Jurkat, Clone E6-1 (cell line): ENCODE results near the gene FASTK. TPM values are rescaled to one million over a fixed set of nuclear protein-coding genes. Genes with fewer than 3 reads are reported as not detected.

Experiments
- DNase-seq: peaks from one replicate; pipeline ENCODE4 v3.0.0-alpha.2; 2011; ENCODE audit warnings: low read depth, low spot score
- H3K4me3 ChIP-seq: 2 replicates; pipeline ENCODE4 v1.5.1; 2011; ENCODE audit warnings: mild to moderate bottlenecking, low read length, control low read depth, moderate library complexity
- polyA plus RNA-seq: library from polyadenylated mRNA; unstranded; fragments of >200 nt; gene quantifications from one replicate; pipeline ENCODE4 v1.2.1, GENCODE V29; 2012; ENCODE audit warnings: missing spikeins; ENCODE audit not compliant: insufficient read length, insufficient read depth

FASTK gene, protein sequence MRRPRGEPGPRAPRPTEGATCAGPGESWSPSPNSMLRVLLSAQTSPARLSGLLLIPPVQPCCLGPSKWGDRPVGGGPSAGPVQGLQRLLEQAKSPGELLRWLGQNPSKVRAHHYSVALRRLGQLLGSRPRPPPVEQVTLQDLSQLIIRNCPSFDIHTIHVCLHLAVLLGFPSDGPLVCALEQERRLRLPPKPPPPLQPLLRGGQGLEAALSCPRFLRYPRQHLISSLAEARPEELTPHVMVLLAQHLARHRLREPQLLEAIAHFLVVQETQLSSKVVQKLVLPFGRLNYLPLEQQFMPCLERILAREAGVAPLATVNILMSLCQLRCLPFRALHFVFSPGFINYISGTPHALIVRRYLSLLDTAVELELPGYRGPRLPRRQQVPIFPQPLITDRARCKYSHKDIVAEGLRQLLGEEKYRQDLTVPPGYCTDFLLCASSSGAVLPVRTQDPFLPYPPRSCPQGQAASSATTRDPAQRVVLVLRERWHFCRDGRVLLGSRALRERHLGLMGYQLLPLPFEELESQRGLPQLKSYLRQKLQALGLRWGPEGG
- 34.5 TPM for polyA plus RNA-seq

DNA sequence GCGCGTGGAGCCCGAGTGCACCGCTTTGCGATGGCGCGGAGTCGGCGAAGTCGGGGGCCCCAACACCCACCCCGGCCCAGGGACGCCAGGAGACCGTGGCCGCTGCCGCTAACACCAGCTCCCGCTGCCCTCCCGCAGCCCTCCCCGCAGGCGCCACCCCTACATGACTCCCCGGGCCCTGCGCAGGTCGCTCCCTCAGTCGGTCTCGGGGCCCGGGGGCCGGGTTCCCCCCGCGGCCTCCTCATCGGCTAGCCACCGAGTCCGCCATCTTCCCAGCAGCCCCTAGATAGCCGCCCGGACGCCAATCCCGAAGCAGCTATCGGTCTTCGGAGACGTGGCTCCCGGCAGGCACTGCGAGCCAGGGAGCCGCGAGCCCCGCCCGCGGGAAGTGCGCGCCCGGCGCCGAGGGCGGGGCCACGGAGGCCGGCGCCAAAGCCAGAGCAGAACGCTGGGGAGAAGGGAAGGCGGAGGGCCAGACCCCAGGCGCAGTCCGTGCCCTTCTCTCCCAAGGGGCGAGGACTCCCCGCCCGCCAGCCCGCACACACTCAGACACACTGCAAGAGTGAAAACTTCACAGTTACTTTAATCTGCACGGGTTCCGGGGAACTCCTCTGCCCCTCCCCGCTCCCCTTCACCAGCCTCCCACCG, at the start of gene FASTK:
TSS of gene FASTK (minus strand) at position 288 of the 648 bp plus-strand sequence. CDS start at position 245, 43 bp downstream.
- H3K4me3 ChIP-seq = peak within 1 kb of the TSS; percentile 92
- DNase-seq = peak; percentile 76

DNA sequence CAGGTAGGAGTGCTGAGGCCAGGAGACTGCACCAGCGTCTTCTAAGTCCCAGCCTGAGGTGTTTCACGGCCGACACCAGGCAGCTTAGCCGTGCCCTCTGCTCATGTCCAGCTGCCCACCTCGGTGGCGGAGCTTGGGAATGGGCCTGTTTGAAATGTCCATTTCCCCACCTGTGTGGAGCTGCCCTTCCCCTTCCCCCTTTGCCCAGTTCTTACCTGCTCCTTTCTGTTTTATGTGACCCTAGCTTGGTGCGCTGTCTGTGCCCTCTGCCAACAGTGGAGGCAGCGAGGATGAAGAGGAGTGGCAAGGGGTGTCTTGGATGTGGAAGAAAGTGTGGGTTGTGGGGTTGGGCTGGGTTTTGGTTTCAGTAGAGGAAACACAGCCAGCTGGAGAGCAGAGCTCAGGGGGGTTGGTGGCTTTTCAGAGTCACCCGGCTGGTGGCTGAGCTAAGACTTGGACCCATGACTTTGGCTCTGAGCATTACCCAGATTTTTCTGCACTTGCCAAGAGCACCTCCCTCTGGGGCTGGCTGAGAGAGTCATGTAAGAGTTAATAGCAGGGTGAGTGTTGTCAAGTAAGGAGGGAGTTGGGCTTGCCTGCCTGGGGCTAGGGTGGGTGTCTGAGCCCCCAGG, 49.5 kb upstream of the FASTK start:
- no peak overlapping the region for H3K4me3 ChIP-seq
- DNase-seq = peak; percentile 42

DNA sequence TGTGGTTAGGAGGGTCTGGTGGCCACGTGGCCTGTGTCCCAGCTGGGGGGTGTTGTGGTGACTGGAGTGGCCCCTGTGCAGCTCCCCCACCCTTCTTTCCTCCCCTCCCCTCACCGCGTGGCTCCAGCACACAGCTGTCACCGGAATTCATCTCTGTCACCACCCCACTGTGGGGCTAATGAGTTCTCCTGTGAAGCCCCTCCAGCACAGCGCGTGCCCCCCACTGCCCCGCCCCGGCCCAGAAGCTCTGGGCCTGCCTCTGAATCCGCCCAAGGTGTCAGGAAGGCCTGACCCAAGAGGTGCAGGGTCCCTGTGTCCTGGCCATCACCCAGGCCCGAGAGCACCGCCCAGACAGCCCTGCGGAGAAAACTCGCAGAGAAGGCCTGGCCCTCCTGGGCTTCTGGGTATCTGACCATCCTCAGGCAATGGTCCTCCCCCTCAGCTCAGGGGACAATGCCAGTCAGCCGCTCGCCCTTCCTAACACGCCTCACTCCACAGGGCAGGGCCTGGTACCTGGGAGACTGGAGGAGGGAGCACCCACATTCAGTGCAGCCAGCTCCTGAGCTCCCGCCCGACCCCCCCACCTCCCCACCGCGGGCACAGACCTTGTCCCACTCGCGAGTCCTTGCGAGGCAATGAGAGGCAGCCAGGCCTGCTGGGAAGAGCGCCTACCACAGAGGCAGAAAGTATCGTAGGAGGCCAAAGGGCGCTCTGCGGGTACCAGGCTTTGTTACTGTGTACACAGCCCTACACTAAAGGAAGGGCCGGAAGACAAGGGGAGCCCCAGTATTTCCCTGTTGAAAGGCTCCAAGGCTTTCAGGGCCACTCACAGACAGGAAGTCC, 48.7 kb upstream of the FASTK start:
- DNase-seq = no peak
- H3K4me3 ChIP-seq = no peak overlapping the region

DNA sequence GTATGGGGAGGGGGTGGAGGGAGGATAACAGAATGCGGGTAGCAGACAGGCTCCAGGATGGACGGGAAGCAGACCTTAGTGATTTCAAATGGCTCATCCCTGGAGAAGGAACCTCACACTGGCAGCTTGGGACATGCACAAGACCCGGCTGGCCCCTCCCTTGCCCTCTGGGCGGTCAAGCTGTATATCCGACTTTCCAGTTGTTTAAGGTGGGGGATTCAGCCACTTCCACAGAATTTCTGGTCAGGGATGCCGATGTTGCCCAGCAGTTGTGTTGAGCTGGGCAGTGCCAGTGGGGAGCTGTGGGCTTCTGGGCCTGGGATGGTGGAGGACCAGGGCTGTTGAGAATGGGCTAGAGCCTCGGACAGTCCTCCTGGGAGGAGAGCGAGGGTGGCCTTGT, 48.1 kb upstream of the FASTK start:
- H3K4me3 ChIP-seq = no peak overlapping the region
- no peak for DNase-seq

DNA sequence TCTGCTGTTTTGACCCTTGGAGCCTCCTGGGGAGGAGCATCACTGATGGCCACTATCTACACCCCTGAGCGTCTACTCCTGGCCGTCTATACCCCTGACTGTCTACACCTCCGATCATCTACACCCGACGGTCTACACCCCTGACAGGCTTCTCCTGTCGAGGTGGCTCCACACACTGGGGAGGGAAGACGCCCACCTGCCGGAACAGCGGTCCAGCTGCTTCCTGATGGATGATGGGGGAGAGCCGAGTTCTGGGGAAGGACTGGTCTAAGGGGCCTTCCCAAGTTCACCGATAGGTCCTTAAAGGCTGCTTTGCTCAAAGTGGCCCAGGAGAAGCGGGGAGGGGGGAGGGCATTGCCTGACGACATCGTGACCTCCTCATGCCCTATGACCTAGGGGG, 47.5 kb upstream of the FASTK start:
- H3K4me3 ChIP-seq = no peak overlapping the region
- no peak for DNase-seq

DNA sequence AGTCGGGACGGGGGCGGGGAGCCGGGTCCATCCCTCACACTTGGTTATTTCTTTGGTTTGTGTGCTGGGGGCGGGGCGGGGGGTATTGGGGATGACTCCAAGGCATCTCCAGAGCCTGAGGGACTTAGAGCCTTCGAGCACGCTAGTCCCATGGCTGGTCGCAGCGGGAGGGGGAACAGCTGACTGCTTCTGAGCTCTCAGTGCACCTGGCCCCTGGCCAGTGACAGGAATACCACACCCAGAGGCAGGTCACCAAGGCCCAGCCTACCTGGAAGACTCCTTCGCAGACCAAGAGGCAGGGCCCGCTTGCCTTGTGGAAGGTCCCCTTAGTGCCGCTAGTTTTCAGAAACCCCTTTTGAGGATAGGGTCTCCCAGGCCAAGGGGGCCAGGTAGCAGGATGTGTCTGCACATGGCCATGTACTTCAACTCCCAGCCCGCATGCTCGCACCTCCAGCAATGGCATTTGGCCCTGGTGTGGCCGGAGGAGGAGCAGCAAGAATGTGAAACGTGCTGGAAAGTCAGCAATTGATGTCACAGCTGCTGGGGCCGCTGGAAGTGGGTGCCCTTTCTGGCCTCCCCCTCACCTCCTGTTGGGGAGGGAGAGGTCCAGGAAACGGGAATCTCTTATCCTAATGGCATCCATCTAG, 46.0 kb upstream of the FASTK start:
- no peak overlapping the region for H3K4me3 ChIP-seq

DNA sequence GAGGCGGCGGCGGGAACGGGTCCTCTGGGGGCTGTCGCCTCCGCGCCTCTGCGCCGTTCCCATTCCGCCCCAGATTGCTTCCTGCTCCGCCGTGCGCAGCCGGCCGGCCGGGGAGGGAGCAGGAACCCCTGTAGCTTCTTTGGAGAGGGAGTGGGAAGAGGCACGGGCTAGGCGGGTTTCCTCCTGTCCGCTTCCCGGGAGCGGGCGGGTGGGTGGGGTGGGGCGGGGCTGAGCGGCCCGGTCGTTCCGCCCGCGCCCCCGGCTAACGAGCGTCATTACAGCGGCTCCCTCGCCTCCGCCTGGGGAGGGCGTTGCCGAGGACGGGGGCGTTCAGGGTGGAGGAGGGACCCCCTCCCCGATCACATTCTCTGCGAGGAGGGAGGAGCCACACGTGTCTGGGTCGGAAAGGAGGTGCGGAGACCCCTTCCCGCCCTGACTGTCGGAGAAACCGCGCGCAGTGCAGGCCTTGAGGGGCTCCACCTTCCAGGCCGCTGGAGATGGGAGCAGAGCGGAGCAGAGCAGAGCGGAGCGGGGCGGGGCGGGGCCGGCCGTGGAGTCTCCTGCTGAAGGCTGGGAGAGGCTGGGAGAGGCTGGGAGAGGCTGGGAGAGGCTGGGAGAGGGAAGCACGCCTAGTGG, 45.4 kb upstream of the FASTK start:
- H3K4me3 ChIP-seq = no peak overlapping the region
- DNase-seq = no peak

More for the DNA sequence above, 46.0 kb upstream of the FASTK start:
- DNase-seq = no peak

DNA sequence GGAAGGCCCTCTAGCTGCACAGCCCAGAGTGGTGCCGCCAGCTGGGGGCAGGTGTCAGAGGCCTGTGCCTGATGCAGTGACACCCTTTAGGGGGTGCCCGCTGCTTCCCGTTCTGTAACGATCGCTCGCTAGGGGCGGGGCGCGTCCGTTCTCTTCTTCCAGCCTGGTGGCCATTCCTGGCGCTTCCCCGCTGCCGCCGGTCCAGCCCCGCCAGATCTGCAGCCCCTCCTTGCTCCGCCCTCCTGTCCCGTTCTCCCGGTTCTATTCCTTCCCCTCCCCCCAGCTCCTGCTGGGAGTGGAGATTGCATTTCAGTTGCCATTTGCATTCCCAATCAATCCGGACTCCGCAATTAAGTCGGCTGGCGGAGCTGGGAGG, 44.8 kb upstream of the FASTK start:
- H3K4me3 ChIP-seq = no peak overlapping the region
- DNase-seq = no peak

DNA sequence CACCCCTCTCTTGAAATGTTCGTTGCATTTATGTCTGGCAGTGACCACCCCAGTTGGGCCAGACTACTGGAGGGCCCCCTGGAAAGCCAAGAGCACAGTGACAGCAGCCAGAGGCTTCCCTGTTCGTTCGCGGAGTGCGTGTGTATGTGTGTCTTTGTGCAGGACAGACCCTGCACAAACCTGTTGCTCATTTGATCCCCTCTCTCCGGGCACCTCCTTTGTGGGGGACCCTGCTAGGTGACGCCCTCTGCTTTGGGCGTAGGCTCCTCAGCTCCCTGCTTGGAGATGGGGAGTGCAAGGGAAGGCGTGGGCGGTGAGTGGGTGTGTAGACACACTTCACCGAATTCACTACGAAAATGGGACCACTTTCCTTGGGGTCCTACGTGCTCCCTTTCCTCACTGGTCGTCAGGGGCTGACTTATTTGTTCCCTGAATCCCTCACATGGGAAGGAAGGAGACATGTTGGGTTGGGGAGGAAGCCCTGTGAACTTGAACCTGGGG, 44.3 kb upstream of the FASTK start:
- no peak for DNase-seq
- no peak overlapping the region for H3K4me3 ChIP-seq

DNA sequence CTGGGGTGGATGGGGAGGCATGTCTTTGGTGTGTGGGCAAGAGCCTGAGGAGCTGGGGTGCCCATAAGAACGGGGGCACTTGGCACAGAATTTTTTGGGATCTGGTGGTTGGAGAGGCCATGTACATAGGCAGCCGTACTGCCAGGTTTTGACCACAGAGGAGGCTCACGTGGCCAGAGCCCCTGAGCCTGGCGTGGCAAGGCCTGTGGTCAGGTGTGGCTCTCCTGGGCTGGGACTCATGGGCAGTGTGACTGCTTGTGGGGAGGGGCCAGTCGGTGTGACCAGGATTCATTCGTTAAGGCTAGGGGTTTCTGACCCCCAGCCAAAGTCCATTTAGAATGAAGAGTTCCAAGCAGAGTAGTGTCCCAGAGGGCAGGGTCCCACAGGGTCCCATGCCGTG, 43.9 kb upstream of the FASTK start:
- no peak overlapping the region for H3K4me3 ChIP-seq
- no peak for DNase-seq

DNA sequence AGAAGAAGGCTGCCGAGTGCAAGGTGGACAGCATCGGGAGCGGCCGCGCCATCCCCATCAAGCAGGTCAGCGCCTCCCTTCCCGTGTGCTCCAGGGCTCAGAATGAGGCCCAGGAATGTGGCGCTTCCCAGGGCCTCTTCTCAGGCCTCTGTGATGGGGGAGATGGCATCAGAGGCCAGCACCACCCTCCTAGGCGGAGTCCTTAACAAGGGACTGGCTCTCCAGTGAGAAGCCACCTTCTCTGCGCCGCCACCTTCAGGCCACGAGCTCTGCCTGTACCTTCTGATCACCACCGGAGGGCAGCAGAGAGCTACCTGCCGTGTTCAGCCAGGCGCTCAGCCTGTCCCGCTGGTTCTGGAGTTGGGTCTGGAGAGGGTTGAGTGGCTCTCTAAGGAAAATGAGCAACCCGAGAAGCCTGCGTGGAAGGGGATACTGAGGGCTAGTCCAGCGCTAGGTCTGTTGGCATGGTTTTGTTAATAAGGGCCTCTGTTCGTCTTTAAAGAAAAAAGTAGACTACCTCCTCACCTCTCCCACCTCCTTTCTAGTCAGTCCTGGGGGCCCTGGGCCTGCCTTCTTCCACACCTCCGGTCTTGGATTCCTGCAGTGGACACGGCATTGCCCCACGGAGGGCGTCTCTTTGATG, 43.3 kb upstream of the FASTK start:
- DNase-seq = peak; percentile 61
- H3K4me3 ChIP-seq = no peak overlapping the region

DNA sequence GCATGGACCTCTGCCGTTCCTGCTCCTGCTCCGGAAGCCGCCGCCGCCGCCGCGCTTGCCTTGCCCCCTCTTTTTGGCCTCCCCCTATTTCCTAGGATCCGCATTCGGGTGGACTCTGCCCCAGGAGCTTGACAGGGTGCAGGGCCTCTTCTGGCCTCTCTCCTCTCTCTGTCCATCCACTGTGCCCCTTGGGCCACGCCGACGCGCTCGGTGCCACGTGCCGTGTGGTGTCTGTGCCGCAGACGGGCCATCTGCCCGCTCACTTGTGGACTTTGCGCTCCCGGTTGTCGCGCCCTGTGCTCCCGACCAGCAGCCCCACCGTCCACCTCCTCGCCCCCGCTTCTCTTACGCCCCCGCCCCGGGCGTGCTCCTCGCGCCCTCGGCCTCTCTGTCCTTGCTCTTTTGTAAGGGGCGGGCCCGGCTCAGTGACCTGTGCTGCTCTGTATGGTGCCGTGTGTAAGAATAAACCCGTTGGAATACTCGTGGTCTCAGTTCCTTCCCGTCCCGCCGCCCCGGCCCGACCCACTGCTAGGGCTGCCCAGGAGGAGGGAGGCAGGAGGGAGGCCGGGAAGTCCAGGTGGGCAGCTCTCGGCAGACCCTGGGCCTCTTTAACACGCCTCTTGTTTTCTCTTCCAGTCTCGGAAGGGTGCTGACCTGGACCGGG, 42.7 kb upstream of the FASTK start:
- H3K4me3 ChIP-seq = no peak overlapping the region
- no peak for DNase-seq

DNA sequence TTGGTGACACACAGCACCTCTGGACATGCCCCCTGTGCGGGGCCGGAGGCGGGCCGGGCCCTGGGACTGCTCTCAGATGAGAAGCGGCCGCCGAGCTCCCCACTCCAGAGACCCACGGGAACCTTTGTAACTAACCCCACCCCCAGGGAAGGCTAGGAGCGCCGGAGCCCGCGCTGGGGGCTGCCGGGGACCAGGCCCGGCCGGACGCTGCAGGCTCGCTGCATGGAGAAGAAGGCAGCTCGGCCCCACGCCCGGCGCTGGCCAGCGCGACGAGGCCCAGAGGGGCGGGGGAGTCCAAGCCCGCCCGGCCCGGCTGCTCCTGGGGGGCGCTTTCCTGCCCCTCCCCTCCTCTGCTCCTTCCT, 42.2 kb upstream of the FASTK start:
- DNase-seq = no peak
- no peak overlapping the region for H3K4me3 ChIP-seq

DNA sequence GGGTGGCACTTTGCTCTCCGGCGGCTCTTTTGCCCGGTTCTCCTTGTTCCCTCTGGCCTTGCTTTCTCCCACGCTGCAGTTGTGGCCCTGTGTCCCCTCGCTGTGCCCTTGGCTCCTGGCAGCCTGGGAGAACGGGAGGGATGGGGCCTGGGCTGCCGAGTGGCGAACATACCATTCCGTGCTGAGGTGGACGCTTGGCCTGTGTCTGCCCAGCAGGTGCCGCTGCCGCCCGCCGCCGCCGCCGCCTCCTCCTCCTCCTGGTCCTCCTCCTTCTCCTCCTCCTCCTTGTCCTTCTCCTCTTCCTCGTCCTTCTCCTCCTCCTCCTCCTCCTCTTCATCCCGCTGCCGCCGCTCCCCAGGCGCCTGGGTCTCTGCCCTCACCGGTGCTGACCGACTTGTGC, 41.7 kb upstream of the FASTK start:
- H3K4me3 ChIP-seq = no peak overlapping the region
- DNase-seq = no peak

DNA sequence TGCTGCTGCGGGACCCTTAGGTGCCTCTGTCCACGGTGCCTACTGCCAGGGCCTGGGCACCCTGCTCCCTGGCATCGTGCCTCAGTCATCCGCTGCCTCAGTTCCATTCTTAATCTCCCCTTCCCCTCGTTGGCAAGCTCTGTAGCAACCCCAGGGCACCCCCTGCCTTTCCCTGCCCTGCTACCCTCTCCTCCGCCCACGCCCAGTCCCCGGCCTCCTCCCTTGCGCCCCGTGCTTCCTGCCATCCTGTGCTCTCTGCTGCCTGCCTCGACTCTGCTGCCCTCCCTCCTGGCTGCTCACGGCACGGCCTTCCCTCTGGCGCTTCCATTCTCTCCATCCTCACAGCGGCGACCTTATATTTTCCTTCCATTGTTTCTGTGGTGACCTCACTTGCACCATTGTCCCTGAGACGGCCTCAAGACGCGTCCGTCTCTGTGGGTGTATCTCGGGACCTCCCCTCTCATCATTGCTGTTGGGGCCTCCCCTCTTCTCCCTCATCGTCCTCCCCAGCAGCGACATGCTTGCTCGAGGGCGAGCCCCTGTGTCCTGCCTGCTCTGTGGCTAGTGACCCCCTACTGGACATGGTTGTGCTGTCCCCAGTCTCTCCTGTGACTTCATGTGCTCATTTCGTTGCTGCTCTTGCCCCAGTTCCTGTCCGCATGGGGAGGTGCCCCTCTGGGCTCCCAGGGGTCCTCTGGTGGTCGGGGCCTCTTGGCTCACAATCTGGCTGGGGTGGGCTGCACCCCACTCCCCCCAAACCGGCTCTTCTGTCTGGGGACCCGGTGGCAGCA, 41.0 kb upstream of the FASTK start:
- no peak for DNase-seq
- H3K4me3 ChIP-seq = no peak overlapping the region

DNA sequence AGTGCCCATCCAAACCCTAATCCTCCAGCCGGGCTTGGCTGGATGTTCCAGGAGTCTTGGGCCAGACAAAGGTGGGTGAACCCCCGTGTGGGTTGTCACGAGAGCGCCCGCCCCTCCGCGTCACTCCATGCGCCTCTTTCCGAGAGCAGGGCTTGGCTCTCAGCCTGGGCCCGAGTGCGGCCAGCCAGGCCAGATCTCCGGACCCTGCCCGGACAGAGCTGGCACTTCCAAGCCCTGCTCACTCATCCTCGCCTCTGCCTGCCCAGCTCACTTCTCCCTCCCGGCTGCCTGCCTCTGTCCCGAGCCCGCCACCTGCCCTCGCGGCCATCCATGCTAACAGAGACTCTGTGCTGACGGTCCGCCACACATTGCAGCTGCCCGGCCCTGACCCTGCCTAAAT, 40.3 kb upstream of the FASTK start:
- no peak overlapping the region for H3K4me3 ChIP-seq
- no peak for DNase-seq
